GM12878 (cell line): ENCODE data around the gene SAAL1. TPM values are rescaled to one million over a fixed set of nuclear protein-coding genes. Genes with fewer than 3 reads are reported as not detected.

Experiments used
- ATAC-seq: fragments of 200-7000 bp; cut with Tn5 transposase; 3 replicates; pipeline ENCODE4 v1.9.1; 2020; ENCODE audit warnings: mild to moderate bottlenecking, moderate library complexity
- BruUV-seq: library from RNA; stranded (reverse); fragments of 400-500 nt; replicated peaks from 2 replicates; lab custom pipeline; 2021; lab: Mats Ljungman, UMichigan
- CTCF ChIA-PET: fragments of 300-600 bp; sonication (Branson Sonifier 250); formaldehyde crosslinking; extraction: SDS; loops from one replicate; lab custom pipeline; 2021; ENCODE audit warnings: inconsistent platforms; lab: Yijun Ruan, JAX
- POLR2A ChIA-PET: fragments of 350-600 bp; formaldehyde crosslinking; extraction: SDS; loops from one replicate; lab custom pipeline; 2021; ENCODE audit warnings: inconsistent platforms; lab: Charles Lee
- RAD21 ChIA-PET: fragments of 300-600 bp; sonication (Branson Sonifier 250); formaldehyde crosslinking; loops from one replicate; lab custom pipeline; 2023; ENCODE audit warnings: antibody characterized with exemption; ENCODE audit not compliant: unreplicated experiment; lab: Charles Lee
- SMC1A ChIA-PET: fragments of 300-600 bp; sonication (Branson Sonifier 250); formaldehyde crosslinking; loops from one replicate; lab custom pipeline; 2023; ENCODE audit not compliant: unreplicated experiment, uncharacterized antibody; lab: Charles Lee
- DNase-seq: peaks from one replicate; pipeline ENCODE4 v3.0.0-alpha.2; 2011; ENCODE audit warnings: low read depth, low spot score
- FAIRE-seq: peaks from 3 replicates; lab custom pipeline; 2011; peaks lifted over from hg19 to GRCh38; lab: Jason Lieb, UNC
- H2AFZ ChIP-seq: 2 replicates; pipeline ENCODE4 v1.6.0; 2011; ENCODE audit warnings: low read depth, low read length, control low read depth; ENCODE audit not compliant: control insufficient read depth
- H3K27ac ChIP-seq: 2 replicates; pipeline ENCODE4 v1.5.1; 2011; ENCODE audit warnings: control low read depth; ENCODE audit not compliant: control insufficient read depth, insufficient read depth
- H3K27me3 ChIP-seq, 2 experiments: replicated peaks in 1 of 2; 2 replicates each; pipeline versions ENCODE4 v1.6.0 to v1.6.1; 2011; ENCODE audit warnings: low read length in 1 of 2; ENCODE audit not compliant: control insufficient read depth in 2 of 2, insufficient read depth in 2 of 2
- H3K36me3 ChIP-seq, 2 experiments: 2 replicates each; pipeline ENCODE4 v1.5.1; 2011; ENCODE audit warnings: low read length in 1 of 2; ENCODE audit not compliant: control insufficient read depth in 2 of 2, insufficient read depth in 2 of 2
- H3K4me1 ChIP-seq: 2 replicates; pipeline ENCODE4 v1.6.1; 2011; ENCODE audit warnings: mild to moderate bottlenecking, low read length, moderate library complexity, mixed read lengths; ENCODE audit not compliant: control insufficient read depth, insufficient read depth
- H3K4me2 ChIP-seq: 2 replicates; pipeline ENCODE4 v1.6.0; 2011; ENCODE audit warnings: control low read depth; ENCODE audit not compliant: control insufficient read depth, insufficient read depth
- H3K4me3 ChIP-seq: fragments of 200-600 bp; sonication (generic); 2 replicates; pipeline ENCODE4 v1.5.1; 2016
- H3K79me2 ChIP-seq: 2 replicates; pipeline ENCODE4 v1.6.0; 2011; ENCODE audit warnings: low read length; ENCODE audit not compliant: control insufficient read depth, insufficient read depth
- H3K9ac ChIP-seq: 2 replicates; pipeline ENCODE4 v1.8.0; 2011; ENCODE audit warnings: low read length, control low read depth, mixed read lengths; ENCODE audit not compliant: control insufficient read depth, insufficient read depth
- H3K9me3 ChIP-seq: replicated peaks from 3 replicates; pipeline ENCODE4 v1.5.1; 2011; ENCODE audit warnings: mild to moderate bottlenecking, low read length; ENCODE audit not compliant: control insufficient read depth, insufficient read depth
- H4K20me1 ChIP-seq: 2 replicates; pipeline ENCODE4 v1.6.0; 2011; ENCODE audit not compliant: control insufficient read depth, insufficient read depth
- FOS ChIP-seq: IDR thresholded peaks from 3 replicates; pipeline ENCODE4 v1.6.1; 2011; ENCODE audit warnings: borderline replicate concordance; ENCODE audit not compliant: insufficient read length; ENCODE audit errors: extremely low read depth
- JUNB ChIP-seq: IDR thresholded peaks from 2 replicates; pipeline ENCODE4 v1.6.1; 2016; ENCODE audit warnings: antibody characterized with exemption, mild to moderate bottlenecking
- NFIC ChIP-seq: IDR thresholded peaks from 2 replicates; pipeline ENCODE4 v1.6.1; 2012; ENCODE audit warnings: low read depth, mild to moderate bottlenecking, inconsistent platforms, low read length, moderate library complexity
- NFXL1 ChIP-seq: fragments of 450-650 bp; IDR thresholded peaks from 2 replicates; pipeline ENCODE4 v1.6.1; 2017; ENCODE audit warnings: antibody characterized with exemption, mild to moderate bottlenecking, borderline replicate concordance
- TBL1XR1 ChIP-seq: IDR thresholded peaks from 2 replicates; pipeline ENCODE4 v1.6.1; 2012; ENCODE audit warnings: low read depth, low read length, improper control_type of control experiment
- ZBED1 ChIP-seq: IDR thresholded peaks from 2 replicates; pipeline ENCODE4 v1.6.1; 2016; ENCODE audit warnings: borderline replicate concordance
- ZNF274 ChIP-seq: IDR thresholded peaks from one replicate; pipeline ENCODE4 v1.8.0; 2011; ENCODE audit not compliant: insufficient read length, insufficient read depth
- WGBS: methylation state at CpG from one replicate; pipeline ENCODE4 v1.1.6; 2016; ENCODE audit warnings: low lambda C conversion rate; ENCODE audit not compliant: insufficient replicate concordance, insufficient coverage; ENCODE audit errors: missing lambda C conversion rate; 5-methylcytosine and 5-hydroxymethylcytosine counted together
- in situ Hi-C: fragments of 300-500 bp; cut with MboI; formaldehyde crosslinking; loops from 9 replicates; pipeline ENCODE4 v1.14.3; 2018; ENCODE audit warnings: mixed read lengths
- intact Hi-C: fragments of 100-400 bp; cut with micrococcal nuclease; formaldehyde crosslinking; loops from one replicate; pipeline ENCODE4 v1.14.2; 2022; ENCODE audit not compliant: unreplicated experiment
- polyA plus RNA-seq, 11 experiments: library from polyadenylated mRNA; depleted of rRNA in 4 of 11; unstranded in 6 of 11; stranded (reverse) in 5 of 11; fragments of >200 nt; fragmentation: Nextera tagmentation in 4 of 11; fragmentation: Illumina TruSeq in 1 of 11; extraction: Ambion mirVana in 4 of 11; extraction: Trizol in 1 of 11; gene quantifications; 1 replicate in 1 of 11; 2 replicates in 10 of 11; pipeline versions ENCODE4 v1.2.1 to v1.2.3, GENCODE V29; 2011 to 2016; ENCODE audit warnings: inconsistent platforms in 2 of 11, missing spikeins in 2 of 11, low read depth in 1 of 11
- total RNA-seq, 4 experiments: library from RNA; depleted of rRNA in 3 of 4; stranded (reverse); fragments of >200 nt in 3 of 4; fragmentation: Illumina TruSeq in 1 of 4; extraction: Trizol in 1 of 4; gene quantifications; 2 replicates each; pipeline versions ENCODE4 v1.2.1 to v1.2.3, GENCODE V29; 2013 to 2021
- TF ChIP-seq, protein P1 (sequence below): fragments of 450-650 bp; IDR thresholded peaks from 2 replicates; pipeline ENCODE4 v1.6.1; 2016; ENCODE audit warnings: mild to moderate bottlenecking, moderate library complexity, borderline replicate concordance
- TF ChIP-seq, protein P2 (sequence below): fragments of 450-650 bp; formaldehyde crosslinking; IDR thresholded peaks from 2 replicates; pipeline ENCODE4 v1.4.0; 2022; ENCODE audit warnings: mild to moderate bottlenecking, moderate library complexity

The SAAL1 gene
- total and polyA plus RNA-seq, 10 of the 15 experiments (the other 5 are each of a cell fraction or from before 2014, with no cell fraction given) = 26.3 to 59.4 (median 43.8) TPM

DNA sequence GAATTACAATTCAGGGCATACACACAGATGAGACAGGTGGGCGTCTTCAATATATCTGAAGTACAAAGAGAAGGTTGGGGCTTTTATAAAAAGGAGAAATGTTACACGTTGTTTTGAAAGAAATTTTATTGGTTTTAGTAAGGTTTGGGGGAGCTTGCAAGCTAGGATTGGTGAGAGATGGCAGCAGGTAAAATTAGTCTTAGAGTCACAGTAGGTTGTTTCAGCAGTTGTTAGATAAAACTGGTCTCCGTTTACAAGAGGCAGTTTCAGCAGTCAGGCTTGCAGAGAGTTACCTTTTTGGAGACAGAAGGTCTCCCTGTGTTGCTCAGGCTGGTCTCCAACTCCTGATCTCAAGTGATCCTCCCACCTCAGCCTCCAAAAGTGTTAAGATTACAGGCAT lies 2.4 kb upstream of the SAAL1 start:
- H3K79me2 ChIP-seq = peaks cover 18% of the 10 kb centered on the region
- ChIA-PET SMC1A (interaction anchor here (0.7 kb wide), 1 partner anchor 11 kb away, joined by 3 read pairs; no protein-coding TSS in a partner anchor), RAD21 (interaction anchor here (1.0 kb wide), 1 partner anchor 117 kb away, joined by 3 read pairs; no protein-coding TSS in a partner anchor), CTCF (no interaction called here), POLR2A (no interaction called here)
- ATAC-seq (no peak), FAIRE-seq (no peak), DNase-seq (no peak)
- H4K20me1 ChIP-seq = no peaks in the 10 kb centered on the region
- BruUV-seq = no TSS peak
- in situ Hi-C loops (no loop called here), intact Hi-C loops (no loop called here)
- H2AFZ ChIP-seq = no peak overlapping the region
- H3K27ac ChIP-seq = no peak overlapping the region
- no peak overlapping the region for H3K9ac ChIP-seq
- 15% methylated on average over 3 of the region's 3 CpGs for WGBS
- peaks cover 0 to 1% of the 10 kb centered on the region in 2 experiments; a peak in 1 of 4 replicates for H3K27me3 ChIP-seq
- peaks cover 4% of the 10 kb centered on the region; the same call in 1 of the 2 replicates for H3K4me1 ChIP-seq
- H3K36me3 ChIP-seq = no peaks in the 10 kb centered on the region
- no peak overlapping the region for H3K4me2 ChIP-seq
- no peak for TF ChIP-seq ZNF274
- no peak for TF ChIP-seq NFXL1
- H3K9me3 ChIP-seq = no peaks in the 10 kb centered on the region
- no peak overlapping the region for H3K4me3 ChIP-seq

DNA sequence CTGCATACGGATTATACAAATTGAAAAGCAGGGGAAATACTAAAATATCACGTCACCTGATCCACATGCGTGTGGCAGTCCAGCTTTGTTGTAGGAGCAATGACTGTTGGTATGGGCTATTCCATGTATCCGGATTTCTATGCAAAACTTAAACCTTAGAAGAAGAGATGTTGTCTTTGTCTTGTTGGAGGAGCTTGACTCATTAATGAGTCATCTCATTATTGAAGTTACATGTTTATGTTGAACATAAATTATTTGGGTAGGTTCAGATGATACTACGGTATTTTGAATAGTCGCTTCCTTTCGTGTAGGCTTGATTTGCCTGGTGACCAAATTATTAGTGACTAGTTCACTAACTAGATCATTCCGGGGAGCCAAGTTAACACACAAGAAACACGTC lies 806 bp upstream of the SAAL1 start:
- Histone ChIP-seq H3K36me3 (peaks cover 0 to 6% of the 10 kb centered on the region in 2 experiments; a peak in 1 of 4 replicates), H3K9me3 (no peaks in the 10 kb centered on the region), H2AFZ (peak overlapping the region; percentile 63; the same call in 1 of the 2 replicates), H3K4me1 (peaks cover 4% of the 10 kb centered on the region; the same call in 1 of the 2 replicates), H3K4me3 (no peak overlapping the region), H3K27me3 (no peaks in the 10 kb centered on the region), H3K9ac (no peak overlapping the region), H3K79me2 (peaks cover 19% of the 10 kb centered on the region), H3K4me2 (no peak overlapping the region), H3K27ac (no peak overlapping the region), H4K20me1 (no peaks in the 10 kb centered on the region)
- no peak for DNase-seq
- ChIA-PET POLR2A (interaction anchor here (1.1 kb wide), 2 partner anchors 92 to 289 kb away, joined by 3 read pairs; no protein-coding TSS in a partner anchor), SMC1A (interaction anchor here (0.8 to 3.3 kb wide), 11 partner anchors 9 to 263 kb away, joined by 3 to 23 read pairs (median 6); no protein-coding TSS in a partner anchor), CTCF (interaction anchor here (0.7 to 6.4 kb wide), 22 partner anchors 10 to 520 kb away, joined by 3 to 59 read pairs (median 4); no protein-coding TSS in a partner anchor), RAD21 (interaction anchor here (0.9 to 1.8 kb wide), 5 partner anchors 9 to 116 kb away, joined by 3 to 8 read pairs (median 4); no protein-coding TSS in a partner anchor)
- in situ Hi-C loops (no loop called here), intact Hi-C loops (loop anchor here (1.0 to 2.0 kb wide), 2 partner anchors 94 to 114 kb away; partner anchors contain the start of gene SERGEF)
- BruUV-seq = no TSS peak
- WGBS = 68% methylated on average over 9 of the region's 9 CpGs
- no peak for ATAC-seq
- FAIRE-seq = no peak
- TF ChIP-seq, protein P1, sequence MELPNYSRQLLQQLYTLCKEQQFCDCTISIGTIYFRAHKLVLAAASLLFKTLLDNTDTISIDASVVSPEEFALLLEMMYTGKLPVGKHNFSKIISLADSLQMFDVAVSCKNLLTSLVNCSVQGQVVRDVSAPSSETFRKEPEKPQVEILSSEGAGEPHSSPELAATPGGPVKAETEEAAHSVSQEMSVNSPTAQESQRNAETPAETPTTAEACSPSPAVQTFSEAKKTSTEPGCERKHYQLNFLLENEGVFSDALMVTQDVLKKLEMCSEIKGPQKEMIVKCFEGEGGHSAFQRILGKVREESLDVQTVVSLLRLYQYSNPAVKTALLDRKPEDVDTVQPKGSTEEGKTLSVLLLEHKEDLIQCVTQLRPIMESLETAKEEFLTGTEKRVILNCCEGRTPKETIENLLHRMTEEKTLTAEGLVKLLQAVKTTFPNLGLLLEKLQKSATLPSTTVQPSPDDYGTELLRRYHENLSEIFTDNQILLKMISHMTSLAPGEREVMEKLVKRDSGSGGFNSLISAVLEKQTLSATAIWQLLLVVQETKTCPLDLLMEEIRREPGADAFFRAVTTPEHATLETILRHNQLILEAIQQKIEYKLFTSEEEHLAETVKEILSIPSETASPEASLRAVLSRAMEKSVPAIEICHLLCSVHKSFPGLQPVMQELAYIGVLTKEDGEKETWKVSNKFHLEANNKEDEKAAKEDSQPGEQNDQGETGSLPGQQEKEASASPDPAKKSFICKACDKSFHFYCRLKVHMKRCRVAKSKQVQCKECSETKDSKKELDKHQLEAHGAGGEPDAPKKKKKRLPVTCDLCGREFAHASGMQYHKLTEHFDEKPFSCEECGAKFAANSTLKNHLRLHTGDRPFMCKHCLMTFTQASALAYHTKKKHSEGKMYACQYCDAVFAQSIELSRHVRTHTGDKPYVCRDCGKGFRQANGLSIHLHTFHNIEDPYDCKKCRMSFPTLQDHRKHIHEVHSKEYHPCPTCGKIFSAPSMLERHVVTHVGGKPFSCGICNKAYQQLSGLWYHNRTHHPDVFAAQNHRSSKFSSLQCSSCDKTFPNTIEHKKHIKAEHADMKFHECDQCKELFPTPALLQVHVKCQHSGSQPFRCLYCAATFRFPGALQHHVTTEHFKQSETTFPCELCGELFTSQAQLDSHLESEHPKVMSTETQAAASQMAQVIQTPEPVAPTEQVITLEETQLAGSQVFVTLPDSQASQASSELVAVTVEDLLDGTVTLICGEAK = no peak
- TF ChIP-seq, protein P2, sequence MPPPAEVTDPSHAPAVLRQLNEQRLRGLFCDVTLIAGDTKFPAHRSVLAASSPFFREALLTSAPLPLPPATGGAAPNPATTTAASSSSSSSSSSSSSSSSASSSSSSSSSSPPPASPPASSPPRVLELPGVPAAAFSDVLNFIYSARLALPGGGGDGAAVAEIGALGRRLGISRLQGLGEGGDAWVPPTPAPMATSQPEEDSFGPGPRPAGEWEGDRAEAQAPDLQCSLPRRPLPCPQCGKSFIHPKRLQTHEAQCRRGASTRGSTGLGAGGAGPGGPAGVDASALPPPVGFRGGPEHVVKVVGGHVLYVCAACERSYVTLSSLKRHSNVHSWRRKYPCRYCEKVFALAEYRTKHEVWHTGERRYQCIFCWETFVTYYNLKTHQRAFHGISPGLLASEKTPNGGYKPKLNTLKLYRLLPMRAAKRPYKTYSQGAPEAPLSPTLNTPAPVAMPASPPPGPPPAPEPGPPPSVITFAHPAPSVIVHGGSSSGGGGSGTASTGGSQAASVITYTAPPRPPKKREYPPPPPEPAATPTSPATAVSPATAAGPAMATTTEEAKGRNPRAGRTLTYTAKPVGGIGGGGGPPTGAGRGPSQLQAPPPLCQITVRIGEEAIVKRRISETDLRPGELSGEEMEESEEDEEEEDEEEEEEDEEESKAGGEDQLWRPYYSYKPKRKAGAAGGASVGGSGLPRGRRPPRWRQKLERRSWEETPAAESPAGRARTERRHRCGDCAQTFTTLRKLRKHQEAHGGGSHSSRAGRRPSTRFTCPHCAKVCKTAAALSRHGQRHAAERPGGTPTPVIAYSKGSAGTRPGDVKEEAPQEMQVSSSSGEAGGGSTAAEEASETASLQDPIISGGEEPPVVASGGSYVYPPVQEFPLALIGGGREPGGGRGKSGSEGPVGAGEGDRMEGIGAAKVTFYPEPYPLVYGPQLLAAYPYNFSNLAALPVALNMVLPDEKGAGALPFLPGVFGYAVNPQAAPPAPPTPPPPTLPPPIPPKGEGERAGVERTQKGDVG (CRISPR knock-in tag) = no peak
- TF ChIP-seq TBL1XR1 (no peak), ZBED1 (no peak), FOS (no peak), JUNB (no peak), NFIC (no peak)
